Activated naive CD4-positive, alpha-beta T cell treated with anti-CD3 and anti-CD28 coated beads for 36 hours (primary cell): ENCODE results near the gene FALEC. TPM values are rescaled to one million over a fixed set of nuclear protein-coding genes. Genes with fewer than 3 reads are reported as not detected.
"Not testable (repeated sequence)": the region's sequence is repeated elsewhere in the genome, so short reads cannot be mapped to it uniquely, and the experiment has no call there.

Experiments used
- CTCF ChIA-PET: fragments of 350-600 bp; sonication (Branson Sonifier 250); formaldehyde crosslinking; loops from one replicate; lab custom pipeline; 2021; ENCODE audit warnings: antibody characterized with exemption; lab: Charles Lee
- DNase-seq: peaks from one replicate; pipeline ENCODE4 v3.0.0-alpha.2; 2020
- H3K27ac Mint-ChIP-seq: one replicate; pipeline ENCODE4 v1.8.0; 2021; ENCODE audit warnings: mild to moderate bottlenecking, mixed read lengths
- H3K27me3 Mint-ChIP-seq: one replicate; pipeline ENCODE4 v1.8.0; 2021; ENCODE audit warnings: low read depth, mixed read lengths
- H3K36me3 Mint-ChIP-seq: one replicate; pipeline ENCODE4 v1.8.0; 2021; ENCODE audit warnings: low read depth, mixed read lengths
- H3K4me1 Mint-ChIP-seq: one replicate; pipeline ENCODE4 v1.8.0; 2021; ENCODE audit warnings: low read depth, mixed read lengths
- H3K4me3 Mint-ChIP-seq: one replicate; pipeline ENCODE4 v1.8.0; 2021; ENCODE audit warnings: mild to moderate bottlenecking, moderate library complexity, mixed read lengths
- H3K9me3 Mint-ChIP-seq: one replicate; pipeline ENCODE4 v1.8.0; 2021; ENCODE audit warnings: mixed read lengths
- intact Hi-C: fragments of 100-400 bp; cut with micrococcal nuclease; formaldehyde crosslinking; loops from one replicate; pipeline ENCODE4 v1.15.1; 2023
- total RNA-seq, 2 experiments: library from RNA; stranded (reverse); gene quantifications; one replicate each; pipeline ENCODE4 v1.2.3, GENCODE V29; 2021

FALEC gene
- total RNA-seq, 2 experiments from 2014 or later = not detected

- intact Hi-C loops = loop anchor here (5.0 kb wide), 1 partner anchor 494 kb away; the partner anchor contains the start of gene CDC42SE1
These were observed 47.9 kb downstream of the FALEC start for GRCh38 chr1:150563340-150564038.

GRCh38 chr1:150564051-150564991, 48.8 kb downstream of the FALEC start:
- no peaks in the 10 kb centered on the region for H3K9me3 Mint-ChIP-seq
- intact Hi-C loops = loop anchor here (5.0 kb wide), 1 partner anchor 493 kb away; the partner anchor contains the start of gene CDC42SE1
- peaks cover 79% of the 10 kb centered on the region for H3K4me1 Mint-ChIP-seq
- CTCF ChIA-PET = interaction anchor here (0.7 to 13.3 kb wide), 5 partner anchors 9 to 57 kb away, joined by 3 to 167 read pairs (median 88); partner anchors contain the start of gene MCL1
- H3K36me3 Mint-ChIP-seq = peaks cover 3% of the 10 kb centered on the region
- peak overlapping the region; percentile 100 for H3K27ac Mint-ChIP-seq
- DNase-seq = no peak
- peak overlapping the region; percentile 99 for H3K4me3 Mint-ChIP-seq
- H3K27me3 Mint-ChIP-seq = no peaks in the 10 kb centered on the region

More at GRCh38 chr1:150563340-150564038, 47.9 kb downstream of the FALEC start:
- Mint-ChIP-seq H3K27me3 (no peaks in the 10 kb centered on the region), H3K27ac (peak overlapping the region; percentile 100), H3K4me1 (peaks cover 70% of the 10 kb centered on the region), H3K36me3 (peaks cover 3% of the 10 kb centered on the region), H3K4me3 (peak overlapping the region; percentile 99), H3K9me3 (no peaks in the 10 kb centered on the region)
- CTCF ChIA-PET = interaction anchor here (1.3 to 13.3 kb wide), 6 partner anchors 9 to 64 kb away, joined by 4 to 167 read pairs (median 50); partner anchors contain the start of gene MCL1
- peak; percentile 58 for DNase-seq

- CTCF ChIA-PET = interaction anchor here (0.7 to 13.3 kb wide), 6 partner anchors 7 to 431 kb away, joined by 3 to 167 read pairs (median 50); partner anchors contain the start of gene MCL1
- intact Hi-C loops, H3K27me3 Mint-ChIP-seq, DNase-seq, H3K9me3 Mint-ChIP-seq, H3K4me3 Mint-ChIP-seq: not testable (repeated sequence)
- Mint-ChIP-seq H3K27ac (peak overlapping the region; percentile 100), H3K4me1 (peaks cover 85% of the 10 kb centered on the region), H3K36me3 (peaks cover 13% of the 10 kb centered on the region)
These were observed 49.9 kb downstream of the FALEC start for GRCh38 chr1:150565240-150565991.

GRCh38 chr1:150566589-150567340, 51.2 kb downstream of the FALEC start:
- Mint-ChIP-seq H3K4me1 (peaks cover 89% of the 10 kb centered on the region), H3K9me3 (no peaks in the 10 kb centered on the region), H3K36me3 (peaks cover 23% of the 10 kb centered on the region), H3K4me3 (peak overlapping the region; percentile 71), H3K27ac (peak overlapping the region; percentile 99), H3K27me3 (no peaks in the 10 kb centered on the region)
- DNase-seq = no peak
- CTCF ChIA-PET = interaction anchor here (0.8 to 13.3 kb wide), 5 partner anchors 6 to 54 kb away, joined by 4 to 167 read pairs (median 88); partner anchors contain the start of gene MCL1
- intact Hi-C loops = loop anchor here (1.0 kb wide), 3 partner anchors 13 to 131 kb away; partner anchors contain the start of genes GOLPH3L and MCL1

- Mint-ChIP-seq H3K27ac (peak overlapping the region; percentile 99), H3K36me3 (peaks cover 28% of the 10 kb centered on the region), H3K4me3 (peak overlapping the region; percentile 71)
These were observed 51.8 kb downstream of the FALEC start for GRCh38 chr1:150567341-150567716.

GRCh38 chr1:150567717-150568593, 52.4 kb downstream of the FALEC start:
- peaks cover 2% of the 10 kb centered on the region for H3K9me3 Mint-ChIP-seq
- CTCF ChIA-PET = interaction anchor here (0.6 to 13.3 kb wide), 10 partner anchors 5 to 355 kb away, joined by 3 to 167 read pairs (median 5); partner anchors contain the start of gene MCL1
- peak overlapping the region; percentile 99 for H3K27ac Mint-ChIP-seq
- H3K27me3 Mint-ChIP-seq = no peaks in the 10 kb centered on the region
- DNase-seq = peak; percentile 67
- intact Hi-C loops = loop anchor here (1.0 kb wide), 4 partner anchors 11 to 354 kb away; partner anchors contain the start of genes GOLPH3L and MCL1
- peaks cover 94% of the 10 kb centered on the region for H3K4me1 Mint-ChIP-seq
- peaks cover 34% of the 10 kb centered on the region for H3K36me3 Mint-ChIP-seq
- peak overlapping the region; percentile 71 for H3K4me3 Mint-ChIP-seq

More at GRCh38 chr1:150567341-150567716, 51.8 kb downstream of the FALEC start:
- no peaks in the 10 kb centered on the region for H3K27me3 Mint-ChIP-seq
- H3K9me3 Mint-ChIP-seq = peaks cover under 1% of the 10 kb centered on the region
- H3K4me1 Mint-ChIP-seq = peaks cover 94% of the 10 kb centered on the region
- intact Hi-C loops = loop anchor here (1.0 kb wide), 3 partner anchors 12 to 130 kb away; partner anchors contain the start of genes GOLPH3L and MCL1
- peak; percentile 80 for DNase-seq
- CTCF ChIA-PET = interaction anchor here (0.8 to 13.3 kb wide), 5 partner anchors 9 to 54 kb away, joined by 4 to 167 read pairs (median 7); partner anchors contain the start of gene MCL1

- no peaks in the 10 kb centered on the region for H3K27me3 Mint-ChIP-seq
- CTCF ChIA-PET = interaction anchor here (0.6 to 13.3 kb wide), 9 partner anchors 6 to 354 kb away, joined by 3 to 167 read pairs (median 6); partner anchors contain the start of gene MCL1
- H3K9me3 Mint-ChIP-seq = peaks cover 2% of the 10 kb centered on the region
- no peak for DNase-seq
- peak overlapping the region; percentile 71 for H3K4me3 Mint-ChIP-seq
- peaks cover 94% of the 10 kb centered on the region for H3K4me1 Mint-ChIP-seq
- intact Hi-C loops = loop anchor here (1.0 kb wide), 1 partner anchor 354 kb away; no protein-coding TSS in a partner anchor
- H3K27ac Mint-ChIP-seq = peak overlapping the region; percentile 99
- peaks cover 41% of the 10 kb centered on the region for H3K36me3 Mint-ChIP-seq
These were observed 53.0 kb downstream of the FALEC start for GRCh38 chr1:150568594-150568966.

GRCh38 chr1:150572918-150573647, 57.5 kb downstream of the FALEC start:
- Mint-ChIP-seq H3K9me3 (peaks cover 2% of the 10 kb centered on the region), H3K36me3 (peaks cover 81% of the 10 kb centered on the region), H3K27me3 (no peaks in the 10 kb centered on the region), H3K4me1 (peaks cover 64% of the 10 kb centered on the region), H3K27ac (peak overlapping the region; percentile 96), H3K4me3 (peak overlapping the region; percentile 90)
- CTCF ChIA-PET = interaction anchor here (0.7 to 9.5 kb wide), 2 partner anchors 10 to 56 kb away, joined by 3 to 156 read pairs; partner anchors contain the start of gene ENSA
- intact Hi-C loops = loop anchor here (1.0 kb wide), 2 partner anchors 11 to 40 kb away; no protein-coding TSS in a partner anchor
- DNase-seq = no peak

- H3K27me3 Mint-ChIP-seq, H3K9me3 Mint-ChIP-seq: not testable (repeated sequence)
- peak; percentile 71 for DNase-seq
- peak overlapping the region; percentile 90 for H3K4me3 Mint-ChIP-seq
- intact Hi-C loops = loop anchor here (1.0 kb wide), 2 partner anchors 11 to 40 kb away; no protein-coding TSS in a partner anchor
- H3K27ac Mint-ChIP-seq = peak overlapping the region; percentile 96
- peaks cover 59% of the 10 kb centered on the region for H3K4me1 Mint-ChIP-seq
- H3K36me3 Mint-ChIP-seq = peaks cover 87% of the 10 kb centered on the region
- CTCF ChIA-PET = interaction anchor here (9.5 kb wide), 1 partner anchor 11 kb away, joined by 156 read pairs; no protein-coding TSS in a partner anchor
These were observed 58.1 kb downstream of the FALEC start for GRCh38 chr1:150573648-150574071.
